ENCODE data around the gene PAPPA.

Gene PAPPA

DNA sequence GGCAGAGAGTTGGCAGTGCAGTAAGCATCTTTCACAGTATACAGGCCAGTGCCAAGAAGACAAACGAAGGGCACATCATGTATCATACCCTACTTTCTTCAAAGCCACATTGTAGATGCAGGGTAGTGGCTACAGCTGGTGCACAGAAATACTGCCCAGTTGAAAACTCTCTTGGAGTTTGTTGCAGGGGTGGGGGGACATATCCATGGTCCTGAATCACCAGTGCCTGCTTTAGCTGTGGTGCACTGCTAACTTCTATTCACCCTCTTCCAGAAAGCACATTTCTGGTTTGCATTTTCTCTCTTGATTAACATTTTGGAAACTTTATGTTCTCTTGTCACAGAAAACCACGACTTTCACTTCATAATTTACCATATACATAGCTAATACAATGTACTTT, 196.6 kb downstream of the PAPPA start:
- Histone ChIP-seq H3F3A (ENCODE audit: insufficient read depth) (no peaks in the 10 kb centered on the region), H3K4me3 (ENCODE audit: insufficient read depth, low read length, poor library complexity, severe bottlenecking) (no peak overlapping the region), H2AFZ (ENCODE audit: low read depth, low read length, severe bottlenecking) (no peak overlapping the region), H3K27ac (ENCODE audit: low read depth, low read length) (no peak overlapping the region), H3K9me2 (replicated peaks; ENCODE audit: insufficient read depth, low read length) (no peaks in the 10 kb centered on the region), H3K27me3 (ENCODE audit: low read length) (no peaks in the 10 kb centered on the region), H3K79me2 (ENCODE audit: insufficient read depth, low read length) (no peaks in the 10 kb centered on the region), H3K36me3 (ENCODE audit: low read length) (no peaks in the 10 kb centered on the region), H3K9ac (ENCODE audit: low read length) (no peak overlapping the region), H3K4me2 (ENCODE audit: low read depth, low read length, poor library complexity, severe bottlenecking) (no peak overlapping the region), H3K9me3 (ENCODE audit: insufficient read depth, low read length) (no peaks in the 10 kb centered on the region), H4K20me1 (ENCODE audit: low read depth, low read length) (no peaks in the 10 kb centered on the region)
- TF ChIP-seq EZH2phosphoT487 (conservative IDR thresholded peaks at IDR 0.05; ENCODE audit: low read length) = no peak
- TF ChIP-seq, protein P1, sequence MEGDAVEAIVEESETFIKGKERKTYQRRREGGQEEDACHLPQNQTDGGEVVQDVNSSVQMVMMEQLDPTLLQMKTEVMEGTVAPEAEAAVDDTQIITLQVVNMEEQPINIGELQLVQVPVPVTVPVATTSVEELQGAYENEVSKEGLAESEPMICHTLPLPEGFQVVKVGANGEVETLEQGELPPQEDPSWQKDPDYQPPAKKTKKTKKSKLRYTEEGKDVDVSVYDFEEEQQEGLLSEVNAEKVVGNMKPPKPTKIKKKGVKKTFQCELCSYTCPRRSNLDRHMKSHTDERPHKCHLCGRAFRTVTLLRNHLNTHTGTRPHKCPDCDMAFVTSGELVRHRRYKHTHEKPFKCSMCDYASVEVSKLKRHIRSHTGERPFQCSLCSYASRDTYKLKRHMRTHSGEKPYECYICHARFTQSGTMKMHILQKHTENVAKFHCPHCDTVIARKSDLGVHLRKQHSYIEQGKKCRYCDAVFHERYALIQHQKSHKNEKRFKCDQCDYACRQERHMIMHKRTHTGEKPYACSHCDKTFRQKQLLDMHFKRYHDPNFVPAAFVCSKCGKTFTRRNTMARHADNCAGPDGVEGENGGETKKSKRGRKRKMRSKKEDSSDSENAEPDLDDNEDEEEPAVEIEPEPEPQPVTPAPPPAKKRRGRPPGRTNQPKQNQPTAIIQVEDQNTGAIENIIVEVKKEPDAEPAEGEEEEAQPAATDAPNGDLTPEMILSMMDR (IDR thresholded peaks at IDR 0.05; ENCODE audit: insufficient read depth, low read length, poor library complexity, severe bottlenecking) = no peak

GRCh38 chr9:116352958-116353357, 199.4 kb downstream of the PAPPA start:
- TF ChIP-seq EZH2phosphoT487 (conservative IDR thresholded peaks at IDR 0.05; ENCODE audit: low read length) = no peak
- TF ChIP-seq, protein P1 (IDR thresholded peaks at IDR 0.05; ENCODE audit: insufficient read depth, low read length, poor library complexity, severe bottlenecking) = no peak
- H2AFZ ChIP-seq (ENCODE audit: low read depth, low read length, severe bottlenecking) = no peak overlapping the region
- H4K20me1 ChIP-seq (ENCODE audit: low read depth, low read length) = no peaks in the 10 kb centered on the region
- H3K27ac ChIP-seq (ENCODE audit: low read depth, low read length) = no peak overlapping the region
- H3K9ac ChIP-seq (ENCODE audit: low read length) = no peak overlapping the region
- H3K4me3 ChIP-seq (ENCODE audit: insufficient read depth, low read length, poor library complexity, severe bottlenecking) = no peak overlapping the region
- H3K4me2 ChIP-seq (ENCODE audit: low read depth, low read length, poor library complexity, severe bottlenecking) = no peak overlapping the region
- no peaks in the 10 kb centered on the region for H3K9me3 ChIP-seq (ENCODE audit: insufficient read depth, low read length)
- H3K9me2 ChIP-seq (replicated peaks; ENCODE audit: insufficient read depth, low read length) = no peaks in the 10 kb centered on the region
- H3K79me2 ChIP-seq (ENCODE audit: insufficient read depth, low read length) = no peaks in the 10 kb centered on the region
- no peaks in the 10 kb centered on the region for H3F3A ChIP-seq (ENCODE audit: insufficient read depth)
- H3K27me3 ChIP-seq (ENCODE audit: low read length) = no peaks in the 10 kb centered on the region
- no peaks in the 10 kb centered on the region for H3K36me3 ChIP-seq (ENCODE audit: low read length)

- Histone ChIP-seq H3F3A (ENCODE audit: insufficient read depth) (no peaks in the 10 kb centered on the region), H3K4me3 (ENCODE audit: insufficient read depth, low read length, poor library complexity, severe bottlenecking) (no peak overlapping the region), H3K9ac (ENCODE audit: low read length) (no peak overlapping the region), H3K79me2 (ENCODE audit: insufficient read depth, low read length) (no peaks in the 10 kb centered on the region), H3K9me2 (replicated peaks; ENCODE audit: insufficient read depth, low read length) (no peaks in the 10 kb centered on the region), H3K27me3 (ENCODE audit: low read length) (no peaks in the 10 kb centered on the region), H4K20me1 (ENCODE audit: low read depth, low read length) (no peaks in the 10 kb centered on the region), H2AFZ (ENCODE audit: low read depth, low read length, severe bottlenecking) (no peak overlapping the region), H3K27ac (ENCODE audit: low read depth, low read length) (no peak overlapping the region), H3K4me2 (ENCODE audit: low read depth, low read length, poor library complexity, severe bottlenecking) (no peak overlapping the region), H3K9me3 (ENCODE audit: insufficient read depth, low read length) (no peaks in the 10 kb centered on the region), H3K36me3 (ENCODE audit: low read length) (no peaks in the 10 kb centered on the region)
- TF ChIP-seq, protein P1 (IDR thresholded peaks at IDR 0.05; ENCODE audit: insufficient read depth, low read length, poor library complexity, severe bottlenecking) = no peak
- no peak for TF ChIP-seq EZH2phosphoT487 (conservative IDR thresholded peaks at IDR 0.05; ENCODE audit: low read length)
Measured at GRCh38 chr9:116355153-116355921, 201.7 kb downstream of the PAPPA start.

Measured in SU-DHL-6 (cell line).